Endothelial cell of umbilical vein (primary cell): ENCODE measurements around the gene KIF6. TPM values are rescaled to one million over a fixed set of nuclear protein-coding genes. Genes with fewer than 3 reads are reported as not detected.

Experiments used
- BruUV-seq: library from RNA; stranded (reverse); fragments of 400-500 nt; replicated peaks from 2 replicates; lab custom pipeline; 2021; lab: Mats Ljungman, UMichigan
- CTCF ChIA-PET: fragments of 300-600, 350-600 bp; sonication (Branson Sonifier 250); formaldehyde crosslinking; loops from one replicate; lab custom pipeline; 2021; ENCODE audit warnings: antibody characterized with exemption, inconsistent platforms; lab: Charles Lee
- POLR2A ChIA-PET: fragments of 300-600, 350-600 bp; sonication (Branson Sonifier 250); formaldehyde crosslinking; loops from one replicate; lab custom pipeline; 2021; ENCODE audit warnings: antibody characterized with exemption, inconsistent platforms; lab: Charles Lee
- DNase-seq: peaks from one replicate; pipeline ENCODE4 v3.0.0-alpha.2; 2011; ENCODE audit warnings: low read depth, low spot score
- FAIRE-seq: peaks from 2 replicates; lab custom pipeline; 2011; peaks lifted over from hg19 to GRCh38; lab: Jason Lieb, UNC
- H2AFZ ChIP-seq: 2 replicates; pipeline ENCODE4 v1.6.0; 2012; ENCODE audit warnings: low read depth, low read length, control low read depth, inconsistent platforms
- H3K27ac ChIP-seq: 2 replicates; pipeline ENCODE4 v1.5.1; 2011; ENCODE audit warnings: low read depth, mild to moderate bottlenecking, control low read depth, low read length, moderate library complexity; ENCODE audit not compliant: insufficient read depth
- H3K27me3 ChIP-seq, 2 experiments: 2 replicates each; pipeline versions ENCODE4 v1.6.0 to v1.6.1; 2011; ENCODE audit warnings: low read length in 2 of 2, mixed read lengths in 1 of 2; ENCODE audit not compliant: control insufficient read depth in 2 of 2, insufficient read depth in 2 of 2
- H3K36me3 ChIP-seq, 2 experiments: 2 replicates in 1 of 2; 3 replicates in 1 of 2; pipeline ENCODE4 v1.5.1; 2011; ENCODE audit warnings: low read length in 2 of 2, mild to moderate bottlenecking in 1 of 2, moderate library complexity in 1 of 2; ENCODE audit not compliant: control insufficient read depth in 2 of 2, insufficient read depth in 2 of 2; ENCODE audit errors: extremely low read depth in 1 of 2
- H3K4me1 ChIP-seq: 3 replicates; pipeline ENCODE4 v1.5.1; 2011; ENCODE audit warnings: mild to moderate bottlenecking, low read length; ENCODE audit not compliant: control insufficient read depth, insufficient read depth; ENCODE audit errors: extremely low read depth
- H3K4me2 ChIP-seq: 2 replicates; pipeline ENCODE4 v1.6.1; 2011; ENCODE audit warnings: low read length, control low read depth, mixed read lengths; ENCODE audit not compliant: insufficient read depth
- H3K4me3 ChIP-seq, 3 experiments: fragments of 200-600 bp in 1 of 3; sonication (generic), shearing (Covaris generic) in 1 of 3; replicated peaks in 1 of 3; 2 replicates each; pipeline ENCODE4 v1.5.1; 2011 to 2016; ENCODE audit warnings: control low read depth in 3 of 3, low read length in 3 of 3, mild to moderate bottlenecking in 2 of 3, inconsistent platforms in 1 of 3, low read depth in 1 of 3, moderate library complexity in 1 of 3; ENCODE audit not compliant: insufficient read depth in 1 of 3
- H3K79me2 ChIP-seq: 2 replicates; pipeline ENCODE4 v1.6.0; 2012; ENCODE audit warnings: low read length, inconsistent platforms; ENCODE audit not compliant: control insufficient read depth, insufficient read depth
- H3K9ac ChIP-seq: replicated peaks from 2 replicates; pipeline ENCODE3; 2011; ENCODE audit warnings: low read length, control low read depth; ENCODE audit not compliant: insufficient read depth; ENCODE audit errors: extremely low read depth
- H3K9me1 ChIP-seq: replicated peaks from 3 replicates; pipeline ENCODE4 v1.6.0; 2011; ENCODE audit warnings: mild to moderate bottlenecking, low read length; ENCODE audit not compliant: control insufficient read depth, insufficient read depth; ENCODE audit errors: extremely low read depth
- H3K9me3 ChIP-seq: replicated peaks from 2 replicates; pipeline ENCODE4 v1.5.1; 2012; ENCODE audit warnings: low read length, inconsistent platforms; ENCODE audit not compliant: control insufficient read depth, insufficient read depth
- H4K20me1 ChIP-seq: replicated peaks from 2 replicates; pipeline ENCODE3; 2011; ENCODE audit warnings: mild to moderate bottlenecking, low read length; ENCODE audit not compliant: control insufficient read depth, insufficient read depth; ENCODE audit errors: extremely low read depth
- EZH2 ChIP-seq: IDR thresholded peaks from 2 replicates; pipeline ENCODE4 v1.6.1; 2012; ENCODE audit warnings: borderline replicate concordance, low read depth, mild to moderate bottlenecking, moderate library complexity, low read length, inconsistent platforms; ENCODE audit not compliant: severe bottlenecking
- FOS ChIP-seq: IDR thresholded peaks from 2 replicates; pipeline ENCODE4 v1.6.1; 2011; ENCODE audit warnings: mild to moderate bottlenecking, low read length, moderate library complexity, borderline replicate concordance; ENCODE audit not compliant: insufficient read depth
- GATA2 ChIP-seq: IDR thresholded peaks from 2 replicates; pipeline ENCODE4 v1.7.0; 2011; ENCODE audit warnings: low read depth, mild to moderate bottlenecking, moderate library complexity, mixed read lengths, low read length; ENCODE audit not compliant: insufficient read length, insufficient read depth
- MYC ChIP-seq: IDR thresholded peaks from one replicate; pipeline ENCODE4 v1.6.1; 2011; ENCODE audit warnings: mild to moderate bottlenecking, low read depth, low read length
- POLR2A ChIP-seq: IDR thresholded peaks from 2 replicates; pipeline ENCODE4 v1.6.1; 2012; ENCODE audit warnings: low read depth, mild to moderate bottlenecking, control low read depth, low read length
- POLR2AphosphoS5 ChIP-seq: IDR thresholded peaks from 2 replicates; pipeline ENCODE4 v1.6.1; 2012; ENCODE audit warnings: low read depth, mild to moderate bottlenecking, control low read depth, low read length, moderate library complexity; ENCODE audit not compliant: insufficient read depth
- dilution Hi-C: fragments of 300-500 bp; cut with MboI; formaldehyde crosslinking; loops from one replicate; pipeline ENCODE4 v1.15.0; 2019; ENCODE audit warnings: low sequenced_read_pairs; ENCODE audit not compliant: extremely low pct_ligation_motif_present
- intact Hi-C: fragments of 100-400 bp; cut with micrococcal nuclease; formaldehyde crosslinking; loops from one replicate; pipeline ENCODE4 v1.10.0; 2022
- polyA plus RNA-seq, 4 experiments: library from polyadenylated mRNA; depleted of rRNA in 3 of 4; stranded (reverse) in 3 of 4; unstranded in 1 of 4; fragments of >200 nt; gene quantifications; 2 replicates each; pipeline versions ENCODE4 v1.2.1 to v1.2.3, GENCODE V29; 2011 to 2012; ENCODE audit warnings: missing spikeins in 1 of 4
- total RNA-seq: library from RNA; stranded (reverse); gene quantifications from 2 replicates; pipeline ENCODE4 v1.2.3, GENCODE V29; 2021
- TF ChIP-seq, protein P1 (sequence below), 2 donors: IDR thresholded peaks; 1 replicate in 1 of 2; 2 replicates in 1 of 2; pipeline ENCODE4 v1.5.1; 2011; ENCODE audit warnings: low read length in 2 of 2, mild to moderate bottlenecking in 2 of 2, moderate library complexity in 2 of 2, control low read depth in 1 of 2, inconsistent platforms in 1 of 2, low read depth in 1 of 2; ENCODE audit not compliant: insufficient read depth in 1 of 2; ENCODE audit errors: extremely low read depth in 1 of 2
- TF ChIP-seq, protein P2 (sequence below): IDR thresholded peaks from 2 replicates; pipeline ENCODE4 v1.6.1; 2011; ENCODE audit not compliant: insufficient read depth, insufficient read length

The KIF6 gene
- total and polyA plus RNA-seq, 2 donors (not counting 3 experiments of a cell fraction or from before 2014, with no cell fraction given) = not detected

DNA sequence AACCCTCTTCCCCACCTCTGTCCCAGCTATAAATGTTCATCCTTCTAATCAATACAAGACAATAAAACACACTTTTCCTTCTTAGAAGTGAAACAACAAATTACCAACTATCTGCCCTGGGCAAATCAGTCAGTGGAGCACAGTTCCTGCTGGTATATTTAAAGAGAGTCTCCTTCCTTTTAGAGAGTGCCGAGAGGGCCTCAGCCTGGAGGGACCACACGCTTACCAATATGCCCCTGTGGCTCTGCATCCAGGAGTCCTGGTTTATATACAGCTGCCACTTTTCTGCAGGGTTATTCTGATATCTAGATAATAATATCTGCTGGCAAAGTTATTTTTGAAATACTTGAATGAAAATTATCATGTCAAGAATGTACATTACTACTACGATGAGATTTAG is 315.3 kb downstream of the KIF6 start:
- Histone ChIP-seq H3K27me3 (no peaks in the 10 kb centered on the region), H3K27ac (no peak overlapping the region), H3K79me2 (no peaks in the 10 kb centered on the region), H3K9me3 (no peaks in the 10 kb centered on the region), H3K9me1 (no peaks in the 10 kb centered on the region), H2AFZ (no peak overlapping the region), H3K4me3 (no peak overlapping the region), H3K4me2 (no peak overlapping the region), H3K4me1 (no peaks in the 10 kb centered on the region), H4K20me1 (no peaks in the 10 kb centered on the region), H3K9ac (no peak overlapping the region), H3K36me3 (no peaks in the 10 kb centered on the region)
- no peak for FAIRE-seq
- dilution Hi-C loops = no loop called here
- ChIA-PET CTCF (no interaction called here), POLR2A (no interaction called here)
- intact Hi-C loops = no loop called here
- TF ChIP-seq EZH2 (no peak), POLR2AphosphoS5 (no peak), MYC (no peak), FOS (no peak), GATA2 (no peak), POLR2A (no peak)
- TF ChIP-seq, protein P1, sequence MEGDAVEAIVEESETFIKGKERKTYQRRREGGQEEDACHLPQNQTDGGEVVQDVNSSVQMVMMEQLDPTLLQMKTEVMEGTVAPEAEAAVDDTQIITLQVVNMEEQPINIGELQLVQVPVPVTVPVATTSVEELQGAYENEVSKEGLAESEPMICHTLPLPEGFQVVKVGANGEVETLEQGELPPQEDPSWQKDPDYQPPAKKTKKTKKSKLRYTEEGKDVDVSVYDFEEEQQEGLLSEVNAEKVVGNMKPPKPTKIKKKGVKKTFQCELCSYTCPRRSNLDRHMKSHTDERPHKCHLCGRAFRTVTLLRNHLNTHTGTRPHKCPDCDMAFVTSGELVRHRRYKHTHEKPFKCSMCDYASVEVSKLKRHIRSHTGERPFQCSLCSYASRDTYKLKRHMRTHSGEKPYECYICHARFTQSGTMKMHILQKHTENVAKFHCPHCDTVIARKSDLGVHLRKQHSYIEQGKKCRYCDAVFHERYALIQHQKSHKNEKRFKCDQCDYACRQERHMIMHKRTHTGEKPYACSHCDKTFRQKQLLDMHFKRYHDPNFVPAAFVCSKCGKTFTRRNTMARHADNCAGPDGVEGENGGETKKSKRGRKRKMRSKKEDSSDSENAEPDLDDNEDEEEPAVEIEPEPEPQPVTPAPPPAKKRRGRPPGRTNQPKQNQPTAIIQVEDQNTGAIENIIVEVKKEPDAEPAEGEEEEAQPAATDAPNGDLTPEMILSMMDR (IDR thresholded peaks at IDR 0.05; ENCODE audit: extremely low read depth in 1 of 2, insufficient read depth in 1 of 2, low read depth in 1 of 2, low read length in 2 of 2) = no peak
- TF ChIP-seq, protein P2, sequence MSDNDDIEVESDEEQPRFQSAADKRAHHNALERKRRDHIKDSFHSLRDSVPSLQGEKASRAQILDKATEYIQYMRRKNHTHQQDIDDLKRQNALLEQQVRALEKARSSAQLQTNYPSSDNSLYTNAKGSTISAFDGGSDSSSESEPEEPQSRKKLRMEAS = no peak
- DNase-seq = no peak
- BruUV-seq = no TSS peak
